A204.1 (cell line): ENCODE data around the gene CA12.

Experiments
- FAIRE-seq: peaks from 2 replicates; lab custom pipeline; 2012; peaks lifted over from hg19 to GRCh38; lab: Jason Lieb, UNC

CA12 gene

DNA sequence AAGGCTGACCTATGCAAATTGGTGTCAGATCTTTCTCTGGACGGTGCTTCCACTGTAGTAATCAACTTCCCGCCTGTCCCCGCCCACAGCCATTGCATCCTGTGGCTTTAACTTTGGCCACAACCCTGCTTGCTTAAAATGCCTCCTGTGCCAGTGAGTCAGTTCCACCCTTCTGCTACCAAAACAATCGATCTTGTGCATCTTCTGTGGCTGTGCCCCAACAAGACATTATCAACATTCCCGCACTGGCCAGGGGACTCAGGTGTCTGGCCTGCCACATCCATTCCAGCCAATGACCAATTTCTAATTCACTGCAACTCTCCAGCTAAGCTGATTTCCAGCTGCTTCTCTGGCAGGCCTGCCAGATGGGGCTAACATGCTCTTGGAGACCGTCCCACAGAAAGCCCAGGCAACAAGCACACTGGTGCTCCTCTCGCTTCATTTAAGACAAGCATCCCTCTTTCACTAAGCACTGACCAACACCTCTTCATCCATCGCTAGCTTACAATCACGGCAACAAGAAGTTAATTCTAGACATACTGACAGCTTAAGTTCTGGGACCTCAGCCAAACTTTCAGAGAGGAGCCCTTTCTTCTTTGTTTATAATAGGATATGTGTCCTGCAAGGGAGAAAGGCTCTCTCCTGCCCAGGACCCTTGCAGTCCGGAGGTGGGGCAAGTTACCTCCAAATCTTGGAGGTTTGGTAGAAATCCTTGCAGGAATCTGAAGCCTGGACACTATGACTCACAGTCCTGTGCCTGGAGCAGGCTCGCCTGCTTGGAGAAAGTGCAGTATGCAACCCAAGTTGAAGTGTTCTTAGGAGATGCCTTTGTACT is 6.7 kb downstream of the CA12 start:
- no peak for FAIRE-seq

DNA sequence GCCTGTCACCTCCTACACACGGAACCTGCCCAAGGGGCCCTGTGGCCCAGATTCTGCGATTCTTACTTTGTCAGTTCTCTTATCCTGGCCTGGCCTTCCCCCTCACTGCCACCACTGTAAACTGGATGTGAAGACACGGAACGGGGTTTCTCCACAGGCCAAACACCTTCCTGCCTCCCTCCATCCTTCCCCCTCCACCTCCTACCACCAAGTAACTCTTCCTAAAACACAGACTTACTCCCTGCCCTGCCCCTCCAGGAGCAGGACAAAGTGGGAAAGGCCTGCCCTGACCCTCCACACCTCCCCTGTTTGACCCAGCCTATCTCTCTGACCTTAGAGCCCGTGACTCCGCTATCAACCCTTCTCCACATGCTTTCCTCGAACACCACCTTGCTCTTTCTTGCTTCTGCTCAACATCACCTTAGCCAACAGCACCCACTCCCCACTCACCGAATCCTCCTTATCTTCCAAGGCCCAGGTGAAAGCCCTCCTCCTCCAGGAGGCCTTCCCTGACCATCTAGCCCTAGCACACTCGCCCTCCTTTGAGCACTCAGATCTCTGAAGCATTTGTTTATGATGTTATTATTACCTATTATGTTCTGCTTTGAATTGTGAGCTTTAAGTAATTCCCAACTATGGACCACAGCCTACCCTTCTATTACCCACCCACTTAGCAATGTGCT is 7.6 kb downstream of the CA12 start:
- FAIRE-seq, result no peak

DNA sequence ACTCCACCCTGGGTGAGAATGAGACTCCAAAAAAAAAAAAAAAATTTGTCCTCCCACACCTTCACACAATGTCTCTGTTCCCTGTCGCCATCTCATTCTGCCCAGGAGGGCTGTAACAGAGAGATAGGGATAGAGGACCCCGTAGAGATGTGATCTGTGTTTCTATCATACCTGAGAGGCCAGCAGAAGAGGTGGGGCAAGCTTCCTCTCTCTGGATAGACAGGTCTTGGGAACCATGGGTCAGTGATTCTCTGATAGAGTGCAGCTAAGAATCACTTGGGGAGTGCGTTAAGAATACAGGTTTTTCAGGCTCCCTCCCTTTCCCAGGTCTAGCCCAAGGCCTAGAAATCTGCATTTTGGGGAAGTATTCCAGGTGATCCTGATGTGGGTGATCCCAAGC is 8.3 kb downstream of the CA12 start:
- no peak for FAIRE-seq

DNA sequence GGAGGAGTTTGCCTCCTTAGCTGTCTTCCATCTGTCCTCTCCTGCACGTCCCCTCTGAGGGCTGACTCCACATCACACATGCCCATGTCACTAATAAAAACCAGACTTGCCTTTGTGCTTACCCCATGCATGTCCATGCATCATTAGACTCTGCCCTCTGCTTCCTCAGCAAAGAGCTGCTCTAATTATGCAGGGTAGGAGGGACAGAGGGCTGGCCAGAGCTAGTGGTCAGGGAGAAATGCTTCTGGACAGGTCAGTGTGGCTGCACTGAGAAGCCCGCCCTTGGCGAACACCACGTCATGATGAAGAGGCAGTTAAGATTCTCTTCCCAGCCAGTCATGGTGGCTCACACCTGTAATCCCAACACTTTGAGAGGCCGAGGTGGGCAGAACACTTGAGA is 8.9 kb downstream of the CA12 start:
- no peak for FAIRE-seq

DNA sequence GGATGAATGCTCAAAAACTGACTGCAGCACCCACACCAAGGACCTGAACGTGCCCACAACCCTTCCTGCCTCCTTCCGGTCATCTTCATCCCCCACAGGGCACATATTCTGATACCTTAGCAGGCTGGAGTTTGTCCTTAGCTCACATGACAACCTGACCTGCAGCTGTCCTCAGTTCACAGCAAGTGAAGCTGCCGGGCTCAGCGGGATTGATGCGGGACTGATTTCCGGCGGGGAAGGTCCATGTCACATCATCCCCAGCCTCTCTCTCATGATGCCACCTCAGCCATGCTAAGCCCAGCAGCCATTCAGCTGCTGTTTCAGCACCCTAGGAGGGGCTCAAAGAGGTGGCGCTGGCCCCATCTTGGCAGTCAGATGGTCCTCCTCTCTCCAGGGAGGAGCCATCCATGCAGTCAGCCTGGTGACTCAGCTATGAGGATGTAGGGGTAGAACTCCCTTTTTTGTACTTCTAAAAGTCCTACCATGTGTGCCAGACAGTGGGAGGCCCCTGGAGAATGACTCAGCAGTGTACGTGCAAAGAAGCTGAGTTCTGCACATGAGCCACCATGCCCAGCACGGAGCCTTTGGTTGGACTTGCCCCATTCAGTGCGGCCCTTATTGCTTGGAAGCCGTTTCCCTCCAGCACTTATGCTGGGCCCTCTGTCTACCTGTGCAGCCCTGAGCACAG is 9.5 kb downstream of the CA12 start:
- FAIRE-seq, result no peak

DNA sequence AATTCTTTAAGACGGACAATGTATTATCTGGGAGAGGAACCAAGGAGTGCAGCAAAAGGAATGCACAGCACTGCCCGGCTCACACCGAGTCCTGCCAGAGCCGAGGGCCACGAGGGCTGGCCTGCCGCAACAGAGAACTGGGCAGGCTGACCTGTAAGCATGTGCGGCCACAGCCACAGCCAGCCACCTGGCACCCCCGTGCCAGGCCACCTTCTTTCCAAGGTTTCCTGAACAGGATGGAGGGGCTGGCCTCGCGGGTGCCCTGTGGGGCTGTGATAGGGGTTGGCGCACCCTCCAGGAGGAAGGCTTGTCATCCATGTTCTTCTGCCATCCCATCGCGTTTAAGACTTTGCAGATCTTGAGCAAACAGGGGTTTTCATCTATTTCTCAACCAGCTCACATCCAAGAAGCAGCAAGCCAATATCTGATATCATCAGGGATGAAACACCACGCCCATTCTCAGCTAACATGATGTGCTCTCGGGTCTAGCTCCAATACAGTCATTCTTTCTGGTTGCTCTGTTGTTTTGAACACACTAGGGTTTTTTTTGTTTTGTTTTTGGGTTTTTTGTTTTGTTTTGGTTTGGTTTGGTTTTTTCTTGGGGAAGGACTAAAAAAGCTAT is 10.2 kb downstream of the CA12 start:
- FAIRE-seq, result no peak

DNA sequence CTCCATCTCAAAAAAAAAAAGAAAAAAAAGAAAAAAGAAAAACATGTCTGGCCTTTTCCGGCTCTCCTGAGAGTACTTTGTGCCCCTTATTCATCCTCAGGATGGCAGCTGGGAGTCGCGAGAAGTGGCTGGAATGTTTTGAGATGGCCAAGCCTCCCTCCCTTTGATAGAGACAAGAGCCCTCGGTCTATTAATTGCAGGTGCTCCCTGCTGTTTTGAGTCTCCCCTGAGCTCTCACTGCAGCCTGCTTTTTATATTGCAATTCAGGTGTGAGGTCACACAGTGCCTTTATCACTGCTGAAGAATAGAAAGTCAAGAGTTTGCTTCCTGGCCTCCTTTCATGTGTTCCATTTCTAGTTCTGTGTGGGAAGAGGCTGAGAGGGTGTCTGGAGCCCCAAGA is 10.9 kb downstream of the CA12 start:
- FAIRE-seq, result no peak

DNA sequence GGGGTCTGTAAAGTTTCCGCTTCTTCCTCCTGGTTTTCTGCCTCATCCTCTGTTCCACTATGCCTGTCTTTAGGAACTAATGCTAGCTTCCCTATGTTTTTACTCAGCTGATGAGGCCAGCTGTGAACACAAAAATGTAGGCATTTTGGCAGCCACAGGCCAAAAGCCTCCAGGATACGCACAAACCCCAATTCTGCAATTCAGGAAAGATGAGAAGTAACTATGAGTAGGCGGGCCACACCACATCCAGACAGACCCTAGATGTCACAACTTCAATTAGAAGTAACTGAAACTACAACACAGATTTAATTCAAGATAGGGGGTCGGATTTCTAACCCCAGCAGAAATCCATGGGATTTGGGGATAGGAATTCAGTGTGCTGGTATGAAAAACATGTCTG is 11.9 kb downstream of the CA12 start:
- FAIRE-seq, result no peak

DNA sequence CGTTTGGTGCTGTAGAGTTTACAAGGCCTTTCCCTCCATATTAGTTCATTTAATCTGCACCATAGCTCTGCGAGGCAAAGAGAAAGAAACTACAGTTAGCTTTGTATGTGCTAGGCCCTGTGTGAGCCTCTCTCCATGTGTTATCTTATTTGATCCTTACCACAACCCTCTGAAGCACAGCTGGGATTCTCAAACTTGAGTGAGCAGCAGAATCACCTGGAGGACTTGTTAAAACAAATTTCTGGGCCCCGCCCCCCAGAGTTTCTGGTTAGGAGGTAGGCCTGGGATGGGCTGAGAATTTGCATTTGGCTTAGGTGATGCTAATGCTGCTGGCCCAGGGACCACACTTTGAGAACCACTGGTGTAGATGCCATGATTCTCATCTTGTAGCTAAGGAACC is 12.3 kb downstream of the CA12 start:
- FAIRE-seq, result no peak

DNA sequence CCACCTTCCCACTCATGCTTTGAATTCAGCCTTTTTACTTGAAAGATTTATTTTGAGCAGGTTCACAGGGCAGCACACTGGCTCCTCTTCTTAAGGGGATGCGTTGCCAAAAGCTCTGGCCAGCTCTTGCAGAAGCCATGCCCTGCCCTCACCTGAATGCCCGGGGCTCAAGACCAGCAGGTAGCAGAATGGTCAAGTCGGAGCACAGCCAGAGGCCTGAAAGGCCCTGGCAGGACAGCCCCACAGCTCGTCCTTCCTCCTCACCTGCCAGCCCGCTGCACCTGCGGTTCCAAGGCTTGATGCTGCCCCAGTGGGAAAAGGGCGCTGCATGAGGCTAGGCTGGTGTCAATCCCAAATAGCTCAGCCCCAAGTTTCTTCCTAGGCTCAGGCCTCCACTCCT is 13.1 kb downstream of the CA12 start:
- FAIRE-seq, result no peak

DNA sequence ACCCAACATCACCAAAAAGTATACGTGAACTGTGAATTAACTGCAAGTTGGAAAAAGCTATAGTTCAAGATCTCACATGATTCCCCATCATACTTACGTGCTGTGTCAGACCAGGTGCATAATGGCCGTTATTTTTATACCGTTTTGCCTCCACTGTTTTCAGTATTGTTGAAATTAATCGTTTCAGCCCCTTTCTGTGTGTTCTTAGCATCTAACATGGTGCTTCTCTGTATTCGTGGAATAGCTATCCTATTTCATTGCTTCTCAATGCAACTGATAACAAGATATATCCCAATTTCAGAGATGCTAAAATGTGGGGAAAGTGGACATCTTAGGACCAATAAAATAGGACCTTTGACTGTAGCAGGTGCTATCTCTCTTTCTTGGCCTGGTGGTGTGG is 13.7 kb downstream of the CA12 start:
- no peak for FAIRE-seq

DNA sequence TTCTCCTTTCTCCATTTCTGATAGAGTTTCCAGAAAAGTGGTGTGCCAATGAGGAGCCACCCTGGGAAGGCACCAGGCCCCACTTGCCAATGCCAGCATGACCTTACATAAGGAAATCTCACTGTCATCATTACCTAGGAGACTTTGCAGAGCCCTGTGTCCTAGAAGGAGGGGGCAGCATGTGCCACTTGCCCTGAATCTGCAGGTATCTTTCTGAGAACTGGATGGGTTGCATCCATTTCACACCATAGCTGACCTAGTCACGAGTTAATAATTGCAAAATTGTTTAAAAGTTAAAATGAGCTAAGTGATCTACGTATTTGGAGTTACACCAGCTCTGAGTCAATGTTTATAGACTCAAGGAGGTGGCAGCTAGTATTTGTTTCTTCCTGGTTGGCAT is 14.3 kb downstream of the CA12 start:
- FAIRE-seq, result no peak

DNA sequence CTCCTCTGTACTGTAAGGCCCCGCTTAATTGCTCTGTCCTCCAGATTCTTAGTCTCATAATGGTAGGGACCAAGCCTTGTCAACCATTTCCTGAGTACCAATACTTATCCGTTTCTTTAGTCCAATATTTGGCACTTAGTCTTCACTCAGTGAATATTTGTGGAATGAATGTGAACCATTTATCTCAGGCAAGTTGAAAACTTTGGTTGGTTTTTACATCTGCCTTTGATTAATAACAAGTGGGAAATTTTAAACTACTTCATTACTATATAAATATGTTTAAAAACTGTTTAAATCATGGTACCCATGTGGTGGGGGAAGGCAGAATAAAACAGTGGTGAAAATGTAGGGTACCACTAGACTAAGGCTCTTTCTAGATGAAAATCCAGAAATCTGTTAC is 15.2 kb downstream of the CA12 start:
- no peak for FAIRE-seq

DNA sequence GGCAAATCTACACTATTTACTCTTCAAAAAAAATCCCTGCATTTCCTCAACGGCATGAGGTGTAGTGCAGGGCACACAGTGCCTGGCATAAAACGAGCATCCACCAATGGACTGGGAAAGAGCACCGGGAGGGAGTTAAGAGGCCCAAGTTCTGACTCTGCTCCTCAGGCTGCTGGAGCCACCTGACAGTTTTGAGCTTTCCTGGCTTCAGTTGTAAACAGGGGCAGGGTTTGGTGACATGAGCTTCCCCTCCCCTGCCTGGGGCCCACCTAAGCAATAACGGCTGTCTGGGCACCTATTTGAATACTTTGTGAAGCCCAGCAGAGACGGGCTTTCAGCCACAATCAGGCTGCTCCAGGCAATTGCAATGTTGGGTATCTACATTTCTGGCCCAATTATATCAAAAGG is 16.4 kb downstream of the CA12 start:
- FAIRE-seq, result no peak

DNA sequence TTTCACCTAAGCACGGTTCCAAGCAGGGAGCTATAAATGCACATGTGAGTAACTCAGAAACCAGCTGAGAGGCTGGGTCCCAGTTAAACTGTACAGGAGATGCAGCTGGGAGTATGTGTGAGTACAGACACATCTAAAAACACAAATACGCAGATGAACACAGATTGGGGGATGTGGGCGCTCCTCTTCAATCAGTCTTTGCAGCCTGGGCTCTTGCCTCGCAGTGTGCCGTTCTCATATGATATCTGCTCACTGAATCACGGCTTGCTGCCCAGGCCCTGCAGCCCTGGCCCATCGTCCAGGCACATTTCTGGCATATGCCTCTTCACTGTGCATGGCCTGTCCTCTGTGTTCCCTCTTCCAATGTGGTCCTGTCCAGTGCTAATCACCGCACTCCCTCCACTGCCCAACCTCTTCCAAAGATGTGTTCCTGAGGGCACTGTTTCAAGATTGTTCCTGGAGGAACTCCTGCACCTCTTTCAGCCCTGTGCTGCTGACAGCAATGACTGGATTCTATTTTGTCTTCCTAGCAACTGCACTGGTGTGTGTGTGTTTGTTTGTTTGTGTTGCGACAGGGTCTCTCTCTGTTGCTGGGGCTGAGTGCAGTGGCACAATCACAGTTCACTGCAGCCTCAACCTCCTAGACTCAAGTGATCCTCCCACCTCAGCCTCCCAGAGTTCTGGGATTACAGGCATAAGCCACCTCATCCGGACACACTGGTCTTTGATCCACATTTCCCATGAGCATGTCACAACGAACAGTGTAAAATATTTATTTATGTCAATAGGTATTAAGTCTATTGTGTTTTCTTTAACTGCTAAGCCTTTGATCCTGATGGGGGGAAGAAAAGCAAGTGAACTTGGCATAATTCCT is 17.0 kb downstream of the CA12 start:
- no peak for FAIRE-seq

DNA sequence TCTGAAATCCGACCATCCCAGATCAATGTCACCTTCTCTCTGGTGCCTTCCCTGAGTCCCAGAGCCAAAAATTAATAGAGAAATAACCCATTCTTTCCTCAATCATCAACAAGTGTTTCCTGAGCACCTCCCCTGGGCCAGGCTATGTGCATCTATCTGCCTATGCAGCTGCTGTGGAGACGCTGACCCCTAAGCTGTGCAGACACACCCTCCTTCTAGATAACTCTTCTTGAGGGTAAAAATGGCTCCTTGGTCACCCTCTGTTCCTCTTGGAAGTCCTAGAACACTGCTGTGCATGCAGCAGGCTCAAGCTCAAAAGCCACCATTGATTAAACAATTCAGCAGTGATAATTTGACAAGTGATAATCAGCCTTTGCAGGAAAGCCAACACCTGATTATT is 18.4 kb downstream of the CA12 start:
- no peak for FAIRE-seq

DNA sequence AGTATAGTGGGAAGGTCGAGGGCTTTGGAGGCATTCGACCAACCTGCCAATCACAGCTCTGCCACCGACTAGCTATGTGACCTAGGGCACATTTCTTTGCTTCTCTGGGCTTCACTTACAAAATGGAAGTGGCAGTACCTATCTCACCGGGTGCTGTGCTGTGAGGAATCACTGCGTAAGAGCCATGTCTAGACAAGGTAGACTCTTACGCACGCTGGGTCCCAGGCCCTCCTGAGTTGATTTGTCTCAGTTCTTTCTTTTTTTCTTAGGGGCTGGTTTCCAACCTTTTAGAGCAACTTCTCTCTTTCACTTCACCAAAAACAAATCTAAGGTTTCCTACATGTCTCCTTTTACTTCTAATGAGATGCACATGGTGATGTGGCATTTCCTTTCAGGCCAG is 18.8 kb downstream of the CA12 start:
- no peak for FAIRE-seq

DNA sequence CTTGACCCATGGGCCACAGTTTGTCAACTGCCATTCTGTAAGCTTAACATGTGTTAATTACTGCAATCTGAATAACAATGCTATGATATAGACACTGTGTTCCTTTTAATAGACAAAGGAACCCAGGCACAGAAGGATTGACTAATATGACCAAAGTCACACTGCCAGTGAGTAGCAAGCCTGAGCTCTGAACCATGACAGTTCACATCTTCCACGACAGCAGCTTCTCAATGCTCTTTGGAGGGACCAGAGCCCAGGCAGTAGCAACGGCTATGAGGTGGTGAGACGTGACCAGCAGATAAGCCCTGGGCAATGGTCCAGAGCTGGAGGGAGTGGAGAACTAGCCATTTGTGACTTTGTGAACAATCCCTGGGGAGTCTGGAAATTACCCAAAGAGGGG is 19.4 kb downstream of the CA12 start:
- FAIRE-seq, result no peak

DNA sequence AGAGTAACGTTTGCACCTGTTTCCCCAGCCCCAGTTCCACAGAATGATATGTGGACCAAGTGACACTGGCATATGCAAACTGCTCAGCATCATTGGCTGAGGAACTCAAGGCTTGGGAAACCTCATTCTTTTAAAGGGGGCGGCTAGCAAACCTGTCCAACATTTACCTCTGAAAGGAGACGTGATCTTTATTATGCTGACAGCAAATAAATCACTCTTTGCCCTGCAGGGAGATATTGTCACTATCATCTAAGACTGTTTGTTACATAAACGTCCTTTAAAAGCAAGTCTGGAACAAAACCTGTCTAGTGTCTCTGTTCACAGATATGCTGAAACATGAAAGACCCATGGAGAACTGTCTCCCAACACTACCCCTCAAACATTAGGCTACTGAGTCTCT is 21.5 kb downstream of the CA12 start:
- no peak for FAIRE-seq

DNA sequence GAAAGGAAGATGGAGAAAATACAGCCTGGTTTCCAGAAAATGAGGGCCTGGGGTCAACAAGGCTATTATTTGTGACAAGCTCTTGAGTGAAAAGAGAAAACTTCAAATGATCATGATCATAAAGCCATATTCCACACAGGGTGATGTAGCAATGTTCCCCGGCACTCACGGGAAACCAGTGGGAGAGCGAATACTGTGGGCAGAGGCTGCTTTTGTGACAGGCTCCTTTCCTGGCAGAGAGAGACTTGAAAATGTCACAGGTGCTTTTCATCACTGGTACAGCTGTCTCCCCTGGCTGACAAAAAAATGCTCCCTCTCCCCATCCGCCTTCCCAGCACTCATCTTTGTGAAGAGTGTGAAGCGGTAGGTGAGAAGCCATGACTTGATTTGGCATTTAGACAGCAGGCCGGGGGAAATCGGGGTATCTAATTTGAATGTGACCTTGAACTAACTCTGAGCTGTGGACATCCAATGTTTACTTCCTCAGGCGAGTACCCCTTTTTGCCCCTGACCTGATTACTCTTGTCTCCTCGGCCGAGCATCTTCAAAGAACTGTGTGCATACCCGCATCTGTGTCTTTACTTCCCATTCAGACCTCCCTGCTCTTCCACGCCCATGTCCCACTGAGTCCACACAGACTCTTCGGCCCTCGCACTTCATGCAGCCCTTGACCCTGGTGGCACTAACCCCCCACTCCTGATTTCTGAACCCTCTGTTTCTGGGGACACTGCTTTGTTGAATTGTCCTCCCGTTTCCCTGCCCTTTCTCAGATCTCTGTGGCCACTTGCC is 23.2 kb downstream of the CA12 start:
- FAIRE-seq, result no peak

DNA sequence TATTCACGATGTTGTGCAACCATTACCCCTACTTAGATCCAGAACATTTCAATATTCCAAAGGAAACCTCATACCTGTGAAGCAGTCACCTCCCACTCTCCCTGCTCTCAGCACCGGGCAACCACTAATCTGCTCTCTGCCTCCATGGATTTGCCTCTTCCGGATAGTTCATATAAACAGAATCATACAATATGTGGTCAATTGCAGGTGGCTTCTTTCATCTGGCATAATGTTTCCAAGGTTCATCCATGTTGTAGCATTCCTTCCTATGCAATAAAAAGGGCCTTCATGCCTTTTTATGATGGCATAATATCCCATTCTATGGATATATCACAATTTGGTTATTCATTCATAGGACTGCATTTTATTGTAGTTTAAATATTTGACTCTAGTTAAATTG is 23.9 kb downstream of the CA12 start:
- no peak for FAIRE-seq
